HG02588 (cell line): Measurements from ENCODE around the gene DOCK1.
"Not testable (repeated sequence)": the region's sequence is repeated elsewhere in the genome, so short reads cannot be mapped to it uniquely, and the experiment has no call there.

Source experiments
- ATAC-seq: cut with Tn5 transposase; IDR thresholded peaks from one replicate; pipeline ENCODE4 v1.9.1; 2021; ENCODE audit warnings: mild to moderate bottlenecking, moderate library complexity; ENCODE audit not compliant: unreplicated experiment

DOCK1 gene

GRCh38 chr10:126902157-126902556 lies 3.1 kb upstream of the DOCK1 start:
- no peak for ATAC-seq

DNA sequence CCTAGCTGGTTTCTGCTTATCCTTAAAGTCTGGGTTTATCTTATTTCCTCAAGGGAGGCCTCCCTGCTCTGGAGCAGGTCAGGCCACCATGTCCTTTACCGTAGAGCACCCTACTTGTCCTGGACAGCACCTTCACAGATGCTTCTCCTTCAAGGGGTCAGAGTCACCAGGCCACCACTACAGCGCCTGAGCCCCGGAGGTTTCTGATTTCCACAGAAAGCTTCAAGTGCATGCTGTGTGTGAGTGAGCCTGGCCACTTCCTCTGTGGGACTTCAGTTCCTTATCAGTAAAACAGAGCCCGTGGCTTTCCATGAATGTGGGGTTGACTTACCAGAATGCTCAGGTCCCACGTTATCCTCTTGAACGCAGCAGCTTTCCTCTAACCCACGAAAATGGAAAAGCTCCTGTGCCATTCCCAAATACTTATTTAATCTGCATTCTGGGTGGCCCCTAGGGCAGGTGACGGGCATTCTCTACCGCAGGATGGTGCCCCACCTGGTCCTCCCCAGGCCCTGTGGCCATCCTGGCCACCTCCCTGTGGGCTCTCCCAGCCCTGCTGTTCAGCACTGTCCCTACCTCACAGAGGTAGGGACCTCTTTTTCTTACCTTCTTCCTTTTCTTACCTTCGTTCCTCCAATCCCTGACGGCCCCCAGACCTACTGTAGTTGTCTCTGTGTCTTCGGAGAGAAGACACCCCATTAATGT lies 1.4 kb upstream of the DOCK1 start:
- ATAC-seq, result no peak

GRCh38 chr10:126904516-126904817 lies 761 bp upstream of the DOCK1 start:
- no peak for ATAC-seq

GRCh38 chr10:126905776-126906703 lies 812 bp downstream of the DOCK1 start:
- ATAC-seq, result no peak

GRCh38 chr10:126906704-126907422 lies 1.6 kb downstream of the DOCK1 start:
- ATAC-seq, result no peak

GRCh38 chr10:126907423-126907970 lies 2.3 kb downstream of the DOCK1 start:
- ATAC-seq, result no peak

- no peak for ATAC-seq
Measured at GRCh38 chr10:126908225-126908624, 3.0 kb downstream of the DOCK1 start.

- no peak for ATAC-seq
Measured at GRCh38 chr10:126908729-126909128, 3.5 kb downstream of the DOCK1 start.

DNA sequence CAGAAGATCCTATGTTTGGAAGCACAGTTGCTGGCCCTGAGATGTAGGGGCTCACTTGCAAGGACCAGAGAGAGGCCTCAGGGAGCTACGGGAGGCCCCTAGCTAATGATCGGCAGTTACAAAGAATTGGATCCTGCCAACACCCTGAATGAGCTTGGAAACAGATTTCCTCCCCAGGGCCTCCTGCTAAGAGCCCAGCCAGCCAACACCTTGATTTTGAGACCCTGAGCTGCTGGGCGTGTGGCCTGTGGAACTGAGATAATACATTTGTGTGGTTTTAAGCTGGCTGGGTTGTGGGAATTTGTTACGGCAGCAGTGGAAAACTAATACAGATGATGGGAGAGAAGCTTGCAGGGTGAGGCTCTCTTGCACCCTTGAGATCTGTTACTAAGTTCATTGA lies 3.9 kb downstream of the DOCK1 start:
- ATAC-seq, result no peak

DNA sequence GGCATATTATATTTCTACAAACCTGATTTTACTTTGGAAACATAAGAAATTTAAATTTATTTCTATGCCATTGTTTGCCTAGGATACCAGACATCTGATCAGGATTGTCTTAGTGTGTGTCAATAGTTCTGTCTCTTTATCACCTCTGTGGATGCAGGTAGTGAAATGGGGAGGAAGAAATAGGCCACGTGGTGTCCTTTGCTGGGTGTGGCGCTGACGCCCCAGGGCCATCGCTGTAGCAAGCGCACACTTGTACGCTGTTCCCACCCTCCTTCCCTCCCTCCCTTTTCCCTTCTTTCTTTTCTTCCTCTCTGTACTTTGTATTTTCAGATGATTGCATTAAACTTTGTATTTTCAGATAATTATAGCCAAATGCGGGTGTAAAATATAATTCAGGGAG lies 5.0 kb downstream of the DOCK1 start:
- ATAC-seq, result no peak

- ATAC-seq, result no peak
Measured at GRCh38 chr10:126910798-126911197, 5.6 kb downstream of the DOCK1 start.

GRCh38 chr10:126911301-126911700 lies 6.1 kb downstream of the DOCK1 start:
- no peak for ATAC-seq

GRCh38 chr10:126913316-126913715 lies 8.1 kb downstream of the DOCK1 start:
- no peak for ATAC-seq

- no peak for ATAC-seq
Measured at GRCh38 chr10:126914561-126914960, 9.3 kb downstream of the DOCK1 start.

GRCh38 chr10:126916952-126917351 lies 11.7 kb downstream of the DOCK1 start:
- ATAC-seq, result not testable (repeated sequence)

- ATAC-seq, result no peak
Measured at GRCh38 chr10:126917375-126917774, 12.1 kb downstream of the DOCK1 start.

- no peak for ATAC-seq
Measured at GRCh38 chr10:126917975-126918908, 13.0 kb downstream of the DOCK1 start.

- no peak for ATAC-seq
Measured at GRCh38 chr10:126919426-126919825, 14.2 kb downstream of the DOCK1 start.

DNA sequence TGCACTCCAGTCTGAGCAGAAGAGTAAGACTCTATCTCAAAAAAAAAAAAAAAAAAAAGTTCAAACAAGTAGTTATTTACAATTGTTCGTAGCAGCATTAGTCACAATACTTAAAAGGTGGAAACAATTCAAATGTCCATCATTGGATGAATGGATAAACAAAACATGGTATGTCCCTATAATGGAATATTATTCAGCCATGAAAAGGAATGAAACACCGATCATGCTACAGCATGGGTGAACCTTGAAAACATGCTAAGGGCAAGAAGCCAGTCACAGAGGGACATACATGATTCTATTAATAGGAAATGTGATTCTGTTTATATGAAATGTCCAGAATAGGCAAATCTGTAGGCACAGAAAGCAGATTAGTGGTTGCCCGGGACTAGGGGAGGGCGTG lies 15.9 kb downstream of the DOCK1 start:
- no peak for ATAC-seq

GRCh38 chr10:126921974-126922525 lies 16.8 kb downstream of the DOCK1 start:
- ATAC-seq, result no peak
